GM21423 (cell line): ENCODE measurements around the gene HS3ST4.
"Not testable (repeated sequence)": the region's sequence is repeated elsewhere in the genome, so short reads cannot be mapped to it uniquely, and the experiment has no call there.

Source experiments
- ATAC-seq: cut with Tn5 transposase; IDR thresholded peaks from one replicate; pipeline ENCODE4 v1.9.1; 2021; ENCODE audit warnings: mild to moderate bottlenecking, moderate library complexity; ENCODE audit not compliant: unreplicated experiment

HS3ST4 gene

GRCh38 chr16:25730396-25730795 lies 38.6 kb downstream of the HS3ST4 start:
- no peak for ATAC-seq

GRCh38 chr16:25734430-25735385 lies 42.9 kb downstream of the HS3ST4 start:
- no peak for ATAC-seq

GRCh38 chr16:25735645-25736044 lies 43.9 kb downstream of the HS3ST4 start:
- ATAC-seq, result no peak

GRCh38 chr16:25747160-25747758 lies 55.5 kb downstream of the HS3ST4 start:
- ATAC-seq, result no peak

GRCh38 chr16:25748092-25748654 lies 56.4 kb downstream of the HS3ST4 start:
- no peak for ATAC-seq

GRCh38 chr16:25750488-25751216 lies 58.9 kb downstream of the HS3ST4 start:
- ATAC-seq, result no peak

- no peak for ATAC-seq
Measured at GRCh38 chr16:25751230-25751835, 59.6 kb downstream of the HS3ST4 start.

GRCh38 chr16:25764466-25764865 lies 72.7 kb downstream of the HS3ST4 start:
- no peak for ATAC-seq

- ATAC-seq, result no peak
Measured at GRCh38 chr16:25771216-25771615, 79.5 kb downstream of the HS3ST4 start.

- no peak for ATAC-seq
Measured at GRCh38 chr16:25771812-25772568, 80.2 kb downstream of the HS3ST4 start.

- ATAC-seq, result not testable (repeated sequence)
Measured at GRCh38 chr16:25776214-25776613, 84.5 kb downstream of the HS3ST4 start.

- no peak for ATAC-seq
Measured at GRCh38 chr16:25783226-25783625, 91.5 kb downstream of the HS3ST4 start.

GRCh38 chr16:25785361-25785760 lies 93.6 kb downstream of the HS3ST4 start:
- no peak for ATAC-seq

- ATAC-seq, result no peak
Measured at GRCh38 chr16:25786748-25787147, 95.0 kb downstream of the HS3ST4 start.

- no peak for ATAC-seq
Measured at GRCh38 chr16:25788637-25789036, 96.9 kb downstream of the HS3ST4 start.

- no peak for ATAC-seq
Measured at GRCh38 chr16:25796239-25796638, 104.5 kb downstream of the HS3ST4 start.

- ATAC-seq, result no peak
Measured at GRCh38 chr16:25798065-25798464, 106.3 kb downstream of the HS3ST4 start.

GRCh38 chr16:25799816-25800215 lies 108.1 kb downstream of the HS3ST4 start:
- no peak for ATAC-seq

GRCh38 chr16:25812215-25812614 lies 120.5 kb downstream of the HS3ST4 start:
- ATAC-seq, result no peak

- ATAC-seq, result no peak
Measured at GRCh38 chr16:25817295-25817694, 125.5 kb downstream of the HS3ST4 start.
